K562 (cell line): ENCODE results near the gene EPS8. TPM values are rescaled to one million over a fixed set of nuclear protein-coding genes. Genes with fewer than 3 reads are reported as not detected.

Source experiments
- ATAC-seq: fragments of 200-7000 bp; cut with Tn5 transposase; 3 replicates; pipeline ENCODE4 v1.9.1; 2020; ENCODE audit warnings: moderate library complexity
- BruUV-seq: library from RNA; stranded (reverse); fragments of 400-500 nt; replicated peaks from 2 replicates; lab custom pipeline; 2021; lab: Mats Ljungman, UMichigan
- CTCF ChIA-PET: fragments of 300-600 bp; formaldehyde crosslinking; extraction: SDS; loops from one replicate; lab custom pipeline; 2021; ENCODE audit warnings: low intra/inter-chr PET ratio; lab: Yijun Ruan, JAX
- POLR2A ChIA-PET: fragments of 300-600, 350-650 bp; sonication (Branson Sonifier 250); formaldehyde crosslinking; extraction: SDS; loops from one replicate; lab custom pipeline; 2021; ENCODE audit warnings: antibody characterized with exemption, inconsistent platforms; lab: Yijun Ruan, JAX
- DNase-seq, 4 experiments: peaks; one replicate each; pipeline versions ENCODE4 v3.0.0 to v3.0.0-alpha.2; 2011 to 2018; ENCODE audit warnings: low spot score in 3 of 4, mixed read lengths in 3 of 4; ENCODE audit errors: extremely low read depth in 1 of 4
- FAIRE-seq: peaks from 2 replicates; lab custom pipeline; 2011; peaks lifted over from hg19 to GRCh38; lab: Jason Lieb, UNC
- H2AFZ ChIP-seq: 2 replicates; pipeline ENCODE4 v1.6.0; 2011; ENCODE audit warnings: low read depth, low read length, control low read depth, inconsistent platforms
- H3K27ac ChIP-seq: fragments of 200-600 bp; 3 replicates; pipeline ENCODE4 v1.8.0; 2011; ENCODE audit warnings: low read depth, mild to moderate bottlenecking, control low read depth, inconsistent platforms, low read length, moderate library complexity, mixed read lengths; ENCODE audit errors: extremely low read depth
- H3K27me3 ChIP-seq, 2 experiments: fragments of 300-600 bp in 1 of 2; 2 replicates in 1 of 2; 3 replicates in 1 of 2; pipeline versions ENCODE4 v1.6.0 to v1.8.0; 2011; ENCODE audit warnings: inconsistent platforms in 2 of 2, low read length in 2 of 2, mild to moderate bottlenecking in 1 of 2, mixed read lengths in 1 of 2, moderate library complexity in 1 of 2; ENCODE audit not compliant: control insufficient read depth in 2 of 2, insufficient read depth in 2 of 2
- H3K36me3 ChIP-seq: fragments of 300-600 bp; 3 replicates; pipeline ENCODE4 v1.8.0; 2011; ENCODE audit warnings: mild to moderate bottlenecking, low read length, inconsistent platforms; ENCODE audit not compliant: control insufficient read depth, insufficient read depth
- H3K4me1 ChIP-seq, 2 experiments: fragments of 200-600 bp in 1 of 2; replicated peaks in 1 of 2; 2 replicates in 1 of 2; 3 replicates in 1 of 2; pipeline versions ENCODE4 v1.5.1 to v1.8.0; 2011; ENCODE audit warnings: inconsistent platforms in 2 of 2, low read length in 2 of 2, mild to moderate bottlenecking in 1 of 2, mixed read lengths in 1 of 2, moderate library complexity in 1 of 2; ENCODE audit not compliant: control insufficient read depth in 2 of 2, insufficient read depth in 2 of 2
- H3K4me2 ChIP-seq: 2 replicates; pipeline ENCODE4 v1.6.1; 2011; ENCODE audit warnings: low read length, control low read depth, inconsistent platforms, mixed read lengths; ENCODE audit not compliant: insufficient read depth
- H3K4me3 ChIP-seq: fragments of 200-600 bp; sonication (generic), shearing (Covaris generic); 2 replicates; pipeline ENCODE4 v1.5.1; 2016; ENCODE audit warnings: control low read depth, inconsistent platforms
- H3K79me2 ChIP-seq: fragments of 200-600 bp; 3 replicates; pipeline ENCODE4 v1.8.0; 2011; ENCODE audit warnings: low read length, inconsistent platforms; ENCODE audit not compliant: control insufficient read depth, insufficient read depth
- H3K9ac ChIP-seq, 2 experiments: 2 replicates each; pipeline versions ENCODE4 v1.6.0 to v1.6.1; 2011; ENCODE audit warnings: low read depth in 2 of 2, low read length in 2 of 2, control low read depth in 1 of 2, inconsistent platforms in 1 of 2, mild to moderate bottlenecking in 1 of 2, mixed read lengths in 1 of 2; ENCODE audit not compliant: insufficient read depth in 1 of 2
- H3K9me1 ChIP-seq: one replicate; pipeline ENCODE4 v1.6.0; 2011; ENCODE audit warnings: inconsistent platforms, mild to moderate bottlenecking, low read length, moderate library complexity; ENCODE audit not compliant: control insufficient read depth, insufficient read depth
- H3K9me3 ChIP-seq: replicated peaks from 2 replicates; pipeline ENCODE4 v1.5.1; 2011; ENCODE audit warnings: low read depth, low read length, inconsistent platforms; ENCODE audit not compliant: control insufficient read depth, insufficient read depth
- H4K20me1 ChIP-seq: replicated peaks from 2 replicates; pipeline ENCODE4 v1.6.1; 2011; ENCODE audit warnings: low read length, inconsistent platforms, mixed read lengths; ENCODE audit not compliant: control insufficient read depth, insufficient read depth
- CEBPG ChIP-seq, 3 experiments: fragments of 200-800 bp in 1 of 3; sonication (Bioruptor generic) in 1 of 3; sonication (generic) in 1 of 3; formaldehyde crosslinking in 1 of 3; IDR thresholded peaks in 2 of 3; conservative IDR thresholded peaks in 1 of 3; 2 replicates each; pipeline versions ENCODE4 v1.6.1 to v1.8.0; 2016 to 2022; ENCODE audit warnings: missing compliant biosample characterization in 2 of 3, missing genetic modification characterization in 2 of 3, mild to moderate bottlenecking in 1 of 3, missing genetic modification reagents in 1 of 3
- ETV6 ChIP-seq, 3 experiments: fragments of 150-350 bp in 1 of 3; sonication (generic) in 1 of 3; formaldehyde crosslinking in 1 of 3; IDR thresholded peaks; 2 replicates each; pipeline versions ENCODE4 v1.6.1 to v1.8.0; 2014 to 2022; ENCODE audit warnings: borderline replicate concordance in 2 of 3, low read depth in 2 of 3, antibody characterized with exemption in 1 of 3, low read length in 1 of 3, mild to moderate bottlenecking in 1 of 3, missing genetic modification reagents in 1 of 3
- HDAC8 ChIP-seq: fragments of 450-650 bp; IDR thresholded peaks from 2 replicates; pipeline ENCODE4 v1.6.1; 2016; ENCODE audit warnings: mild to moderate bottlenecking, missing genetic modification characterization, moderate library complexity, missing compliant biosample characterization
- HNRNPL ChIP-seq: fragments of 200-400 bp; formaldehyde crosslinking; IDR thresholded peaks from 2 replicates; pipeline ENCODE4 v1.6.1; 2017; ENCODE audit warnings: low read depth, mild to moderate bottlenecking, low read length
- POLR2H ChIP-seq: IDR thresholded peaks from 2 replicates; pipeline ENCODE4 v1.6.1; 2016; ENCODE audit warnings: missing genetic modification characterization, low read depth, mild to moderate bottlenecking, control low read depth, missing compliant biosample characterization, moderate library complexity
- RBM14 ChIP-seq: fragments of 200-400 bp; formaldehyde crosslinking; IDR thresholded peaks from 2 replicates; pipeline ENCODE4 v1.6.1; 2018; ENCODE audit warnings: low read depth, mild to moderate bottlenecking, low read length, moderate library complexity, borderline replicate concordance; ENCODE audit not compliant: insufficient read depth
- SMAD3 ChIP-seq: fragments of 450-650 bp; formaldehyde crosslinking; conservative IDR thresholded peaks from 2 replicates; pipeline ENCODE4 v1.4.0; 2020; ENCODE audit warnings: mild to moderate bottlenecking
- ZNF347 ChIP-seq: fragments of 450-650 bp; formaldehyde crosslinking; IDR thresholded peaks from 2 replicates; pipeline ENCODE4 v1.4.0; 2020; ENCODE audit warnings: low read depth, mild to moderate bottlenecking, moderate library complexity
- WGBS: fragments of 100-300 bp; shearing (Covaris generic); methylation state at CpG from one replicate; pipeline ENCODE4 v1.1.6; 2016; ENCODE audit warnings: low coverage, mixed read lengths; ENCODE audit not compliant: insufficient coverage; ENCODE audit errors: missing lambda C conversion rate; 5-methylcytosine and 5-hydroxymethylcytosine counted together
- in situ Hi-C: fragments of 300-500 bp; cut with MboI; formaldehyde crosslinking; loops from 4 replicates; pipeline ENCODE4 v1.15.0; 2018; ENCODE audit warnings: inconsistent platforms, mixed read lengths
- intact Hi-C: fragments of 100-400 bp; cut with micrococcal nuclease; formaldehyde crosslinking; loops from 2 replicates; pipeline ENCODE4 v1.14.2; 2022
- polyA plus RNA-seq, 8 experiments: library from polyadenylated mRNA; depleted of rRNA in 4 of 8; stranded (reverse) in 5 of 8; unstranded in 3 of 8; fragments of >200 nt; fragmentation: Nextera tagmentation in 2 of 8; fragmentation: Illumina TruSeq in 1 of 8; extraction: Ambion mirVana in 2 of 8; extraction: Trizol in 1 of 8; gene quantifications; 2 replicates each; pipeline versions ENCODE4 v1.2.1 to v1.2.3, GENCODE V29; 2011 to 2014; ENCODE audit warnings: inconsistent platforms in 1 of 8, missing spikeins in 1 of 8
- total RNA-seq, 7 experiments: library from RNA; depleted of rRNA in 6 of 7; stranded (reverse); fragments of >200 nt in 6 of 7; fragmentation: Illumina TruSeq in 2 of 7; extraction: Trizol in 2 of 7; gene quantifications; 2 replicates each; pipeline versions ENCODE4 v1.2.1 to v1.2.3, GENCODE V29; 2011 to 2021; ENCODE audit warnings: low replicate concordance in 1 of 7

EPS8 gene
- total and polyA plus RNA-seq, 9 of the 15 experiments (the other 6 are each of a cell fraction or from before 2014, with no cell fraction given): 0.10 to 1.9 (median 0.33) TPM

- Histone ChIP-seq H2AFZ (no peak overlapping the region), H3K9me3 (no peaks in the 10 kb centered on the region), H3K4me3 (no peak overlapping the region), H3K4me1 (no peaks in the 10 kb centered on the region), H3K9ac (no peak overlapping the region), H3K79me2 (no peaks in the 10 kb centered on the region)
- DNase-seq (no peak), ATAC-seq (no peak)
- in situ Hi-C loops: no loop called here
- CTCF ChIA-PET: no interaction called here
- intact Hi-C loops: no loop called here
- TF ChIP-seq POLR2H (tag) (no peak), HDAC8 (tag) (no peak), SMAD3 (CRISPR knock-in tag) (no peak), RBM14 (no peak)
- TF ChIP-seq, all 486 proteins: peak for 0
- POLR2A ChIA-PET: no interaction called here
- H3K27ac ChIP-seq: no peak overlapping the region
- no peaks in the 10 kb centered on the region for H3K9me1 ChIP-seq
- FAIRE-seq: no peak
- no peaks in the 10 kb centered on the region for H3K36me3 ChIP-seq
- H4K20me1 ChIP-seq: no peaks in the 10 kb centered on the region
- BruUV-seq: no TSS peak
- no peak overlapping the region for H3K4me2 ChIP-seq
- no peaks in the 10 kb centered on the region for H3K27me3 ChIP-seq
Observed at GRCh38 chr12:15682826-15683225, 106.4 kb downstream of the EPS8 start.

- Histone ChIP-seq H3K79me2 (no peaks in the 10 kb centered on the region), H3K4me1 (no peaks in the 10 kb centered on the region), H4K20me1 (no peaks in the 10 kb centered on the region), H3K9ac (no peak overlapping the region), H3K9me3 (no peaks in the 10 kb centered on the region), H3K27ac (no peak overlapping the region), H3K4me2 (no peak overlapping the region), H3K9me1 (no peaks in the 10 kb centered on the region), H3K4me3 (no peak overlapping the region), H2AFZ (no peak overlapping the region), H3K36me3 (no peaks in the 10 kb centered on the region), H3K27me3 (no peaks in the 10 kb centered on the region)
- ATAC-seq (no peak), DNase-seq (no peak), FAIRE-seq (no peak)
- in situ Hi-C loops (no loop called here), intact Hi-C loops (no loop called here)
- ChIA-PET POLR2A (no interaction called here), CTCF (no interaction called here)
- 0% methylated on average over 1 of the region's 1 CpG for WGBS
- no TSS peak for BruUV-seq
- TF ChIP-seq ZNF347 (CRISPR knock-in tag) (no peak), CEBPG (CRISPR knock-in tag; IDR thresholded peaks at IDR 0.05) (no peak), CEBPG (tag; conservative IDR thresholded peaks at IDR 0.05 in 1 of 2, IDR thresholded peaks at IDR 0.05 in 1 of 2) (no peak), HNRNPL (no peak), ETV6 (IDR thresholded peaks at IDR 0.05; ENCODE audit: borderline replicate concordance in 1 of 2, low read depth in 2 of 2, low read length in 1 of 2) (no peak), ETV6 (CRISPR knock-in tag; IDR thresholded peaks at IDR 0.05; ENCODE audit: borderline replicate concordance) (no peak)
Observed at GRCh38 chr12:15679151-15679550, 110.0 kb downstream of the EPS8 start.
